SK-N-SH treated with all-trans-retinoic acid at 6 μM for 48 hours (cell line): ENCODE data around the gene SH3BP1.

ENCODE experiments used
- ATAC-seq: fragments of 200-7000 bp; cut with Tn5 transposase; 3 replicates; pipeline ENCODE4 v1.9.1; 2020; ENCODE audit warnings: mild to moderate bottlenecking, moderate library complexity
- ARNTL ChIP-seq: fragments of 450-650 bp; formaldehyde crosslinking; IDR thresholded peaks from 2 replicates; pipeline ENCODE4 v1.5.0; 2020; ENCODE audit warnings: low read depth, mild to moderate bottlenecking, moderate library complexity, borderline replicate concordance
- BACH2 ChIP-seq: fragments of 250-450 bp; sonication (Bioruptor Pico); IDR thresholded peaks from 2 replicates; pipeline ENCODE4 v1.9.0; 2021; ENCODE audit warnings: mild to moderate bottlenecking, borderline replicate concordance
- CREB5 ChIP-seq: fragments of 250-450 bp; sonication (Bioruptor Pico); IDR thresholded peaks from 2 replicates; pipeline ENCODE4 v1.5.1; 2020; ENCODE audit warnings: low read depth, mild to moderate bottlenecking, moderate library complexity
- CSDC2 ChIP-seq: fragments of 250-450 bp; sonication (Bioruptor Pico); IDR thresholded peaks from 2 replicates; pipeline ENCODE4 v1.5.0; 2020; ENCODE audit warnings: mild to moderate bottlenecking, moderate library complexity
- CSRNP3 ChIP-seq: fragments of 250-450 bp; sonication (Bioruptor Pico); IDR thresholded peaks from 2 replicates; pipeline ENCODE4 v1.5.1; 2021; ENCODE audit warnings: mild to moderate bottlenecking, moderate library complexity
- ESRRG ChIP-seq: fragments of 250-450 bp; sonication (Bioruptor Pico); IDR thresholded peaks from 2 replicates; pipeline ENCODE4 v1.6.1; 2021; ENCODE audit warnings: mild to moderate bottlenecking
- GLIS3 ChIP-seq: fragments of 250-450 bp; sonication (Bioruptor Pico); IDR thresholded peaks from 2 replicates; pipeline ENCODE4 v1.5.0; 2020; ENCODE audit warnings: mild to moderate bottlenecking, moderate library complexity
- ISL1 ChIP-seq: fragments of 250-450 bp; sonication (Bioruptor Pico); IDR thresholded peaks from 2 replicates; pipeline ENCODE4 v2.1.2; 2022; ENCODE audit warnings: mild to moderate bottlenecking, moderate library complexity
- OSR1 ChIP-seq: fragments of 250-450 bp; sonication (Bioruptor Pico); IDR thresholded peaks from 2 replicates; pipeline ENCODE4 v1.8.0; 2022; ENCODE audit warnings: moderate library complexity, mild to moderate bottlenecking, inconsistent platforms
- PATZ1 ChIP-seq: fragments of 250-450 bp; sonication (Bioruptor Pico); IDR thresholded peaks from 2 replicates; pipeline ENCODE4 v1.8.0; 2020; ENCODE audit warnings: mild to moderate bottlenecking, moderate library complexity, borderline replicate concordance
- POU6F1 ChIP-seq: fragments of 250-450 bp; sonication (Bioruptor Pico); IDR thresholded peaks from 2 replicates; pipeline ENCODE4 v1.8.0; 2021; ENCODE audit warnings: low read depth, mild to moderate bottlenecking, moderate library complexity, borderline replicate concordance
- PPARA ChIP-seq: fragments of 250-450 bp; sonication (Bioruptor Pico); IDR thresholded peaks from 2 replicates; pipeline ENCODE4 v1.5.0; 2020; ENCODE audit warnings: mild to moderate bottlenecking, borderline replicate concordance
- SNAI2 ChIP-seq: fragments of 250-450 bp; sonication (Bioruptor Pico); IDR thresholded peaks from 2 replicates; pipeline ENCODE4 v1.5.0; 2020; ENCODE audit warnings: mild to moderate bottlenecking, moderate library complexity
- TCF4 ChIP-seq: fragments of 250-450 bp; sonication (Bioruptor Pico); IDR thresholded peaks from 2 replicates; pipeline ENCODE4 v1.8.0; 2021; ENCODE audit warnings: mild to moderate bottlenecking, moderate library complexity, borderline replicate concordance
- TOX ChIP-seq: fragments of 250-450 bp; sonication (Bioruptor Pico); IDR thresholded peaks from 2 replicates; pipeline ENCODE4 v1.8.0; 2021; ENCODE audit warnings: mild to moderate bottlenecking, moderate library complexity, borderline replicate concordance
- ZC3H10 ChIP-seq: fragments of 250-450 bp; sonication (Bioruptor Pico); IDR thresholded peaks from 2 replicates; pipeline ENCODE4 v1.5.1; 2021; ENCODE audit warnings: mild to moderate bottlenecking, moderate library complexity
- ZFP3 ChIP-seq: fragments of 250-450 bp; sonication (Bioruptor Pico); IDR thresholded peaks from 2 replicates; pipeline ENCODE4 v1.5.0; 2020; ENCODE audit warnings: mild to moderate bottlenecking, moderate library complexity
- ZFP30 ChIP-seq: fragments of 450-650 bp; formaldehyde crosslinking; IDR thresholded peaks from 2 replicates; pipeline ENCODE4 v1.5.0; 2022; ENCODE audit warnings: mild to moderate bottlenecking, moderate library complexity
- ZNF565 ChIP-seq: fragments of 450-650 bp; formaldehyde crosslinking; conservative IDR thresholded peaks from 2 replicates; pipeline ENCODE4 v1.5.0; 2020; ENCODE audit warnings: low read depth, mild to moderate bottlenecking, moderate library complexity
- ZNF8 ChIP-seq: fragments of 450-650 bp; formaldehyde crosslinking; IDR thresholded peaks from 2 replicates; pipeline ENCODE4 v1.5.0; 2020; ENCODE audit warnings: mild to moderate bottlenecking, moderate library complexity

Gene SH3BP1

GRCh38 chr22:37626556-37627075 lies 12.9 kb upstream of the SH3BP1 start:
- no peak for ATAC-seq
- TF ChIP-seq ZC3H10 (no peak), CREB5 (no peak)

- no peak for ATAC-seq
- no peak for TF ChIP-seq CSRNP3 (CRISPR knock-in tag)
- TF ChIP-seq, all 23 proteins: peak for 0
Measured at GRCh38 chr22:37627121-37627520, 12.3 kb upstream of the SH3BP1 start.

GRCh38 chr22:37627545-37627944 lies 11.9 kb upstream of the SH3BP1 start:
- no peak for ATAC-seq
- TF ChIP-seq POU6F1 (no peak), GLIS3 (CRISPR knock-in tag) (no peak), PATZ1 (no peak), ZNF8 (CRISPR knock-in tag) (no peak), PPARA (no peak), CSRNP3 (CRISPR knock-in tag) (no peak), CSDC2 (CRISPR knock-in tag) (no peak), ESRRG (CRISPR knock-in tag) (no peak), ARNTL (CRISPR knock-in tag) (no peak), ZNF565 (CRISPR knock-in tag) (no peak), TOX (CRISPR knock-in tag) (no peak), OSR1 (CRISPR knock-in tag) (no peak), ISL1 (no peak)

GRCh38 chr22:37628830-37629229 lies 10.6 kb upstream of the SH3BP1 start:
- TF ChIP-seq GLIS3 (CRISPR knock-in tag) = no peak
- TF ChIP-seq ZNF565 (CRISPR knock-in tag) = no peak
- TF ChIP-seq BACH2 (CRISPR knock-in tag) = no peak
- no peak for TF ChIP-seq POU6F1
- no peak for TF ChIP-seq ARNTL (CRISPR knock-in tag)
- no peak for TF ChIP-seq ZNF8 (CRISPR knock-in tag)
- no peak for TF ChIP-seq SNAI2 (CRISPR knock-in tag)
- no peak for TF ChIP-seq CREB5
- no peak for TF ChIP-seq TOX (CRISPR knock-in tag)
- TF ChIP-seq ISL1 = no peak
- no peak for TF ChIP-seq PATZ1
- TF ChIP-seq TCF4 (CRISPR knock-in tag) = no peak
- TF ChIP-seq PPARA = no peak
- no peak for TF ChIP-seq ZFP3 (CRISPR knock-in tag)
- TF ChIP-seq ZFP30 = no peak
- TF ChIP-seq CSDC2 (CRISPR knock-in tag) = no peak
- TF ChIP-seq ZC3H10 = no peak
- ATAC-seq = no peak
